HepG2 (cell line): ENCODE results near the gene TGM3. TPM values are rescaled to one million over a fixed set of nuclear protein-coding genes. Genes with fewer than 3 reads are reported as not detected.

Experiments used
- ATAC-seq: fragments of 200-7000 bp; cut with Tn5 transposase; 3 replicates; pipeline ENCODE4 v1.9.1; 2020; ENCODE audit warnings: mild to moderate bottlenecking, moderate library complexity
- BruUV-seq: library from RNA; stranded (reverse); fragments of 400-500 nt; replicated peaks from 2 replicates; lab custom pipeline; 2021; lab: Mats Ljungman, UMichigan
- CTCF ChIA-PET: fragments of 300-600 bp; formaldehyde crosslinking; extraction: SDS; loops from one replicate; lab custom pipeline; 2021; ENCODE audit warnings: low total read pairs, inconsistent platforms, low intra/inter-chr PET ratio; lab: Yijun Ruan, JAX
- POLR2A ChIA-PET: fragments of 350-600 bp; sonication (Branson Sonifier 250); formaldehyde crosslinking; loops from one replicate; lab custom pipeline; 2020; ENCODE audit warnings: antibody characterized with exemption, inconsistent platforms; lab: Yijun Ruan, JAX
- DNase-seq: peaks from one replicate; pipeline ENCODE4 v3.0.0-alpha.2; 2015; ENCODE audit warnings: low spot score
- FAIRE-seq: peaks from 3 replicates; lab custom pipeline; 2011; peaks lifted over from hg19 to GRCh38; lab: Jason Lieb, UNC
- H2AFZ ChIP-seq: one replicate; pipeline ENCODE4 v1.6.1; 2011; ENCODE audit warnings: low read length, inconsistent platforms
- H3K27ac ChIP-seq: fragments of 300-600 bp; 3 replicates; pipeline ENCODE4 v1.8.0; 2011; ENCODE audit warnings: mixed run types, mild to moderate bottlenecking, mixed read lengths, low read length, inconsistent platforms; ENCODE audit not compliant: insufficient read depth; ENCODE audit errors: extremely low read length
- H3K27me3 ChIP-seq, 2 experiments: fragments of 200-600 bp in 1 of 2; 2 replicates in 1 of 2; 3 replicates in 1 of 2; pipeline versions ENCODE4 v1.6.0 to v1.8.0; 2011; ENCODE audit warnings: low read length in 2 of 2, mild to moderate bottlenecking in 2 of 2, moderate library complexity in 2 of 2, inconsistent platforms in 1 of 2; ENCODE audit not compliant: insufficient read depth in 2 of 2, control insufficient read depth in 1 of 2
- H3K36me3 ChIP-seq, 2 experiments: fragments of 200-600 bp in 1 of 2; replicated peaks in 1 of 2; 2 replicates in 1 of 2; 3 replicates in 1 of 2; pipeline versions ENCODE4 v1.5.1 to v1.8.0; 2011; ENCODE audit warnings: low read length in 2 of 2, inconsistent platforms in 1 of 2; ENCODE audit not compliant: insufficient read depth in 2 of 2, control insufficient read depth in 1 of 2
- H3K4me1 ChIP-seq: 2 replicates; pipeline ENCODE4 v1.5.1; 2012; ENCODE audit warnings: low read length, inconsistent platforms; ENCODE audit not compliant: insufficient read depth
- H3K4me2 ChIP-seq: 2 replicates; pipeline ENCODE4 v1.6.0; 2011; ENCODE audit warnings: low read depth, low read length, inconsistent platforms
- H3K4me3 ChIP-seq, 3 experiments: fragments of 200-600 bp in 1 of 3; sonication (generic), shearing (Covaris generic) in 1 of 3; replicated peaks in 1 of 3; 2 replicates each; pipeline ENCODE4 v1.5.1; 2011 to 2016; ENCODE audit warnings: low read length in 3 of 3, inconsistent platforms in 2 of 3, low read depth in 2 of 3, mild to moderate bottlenecking in 2 of 3, control low read depth in 1 of 3, mixed read lengths in 1 of 3; ENCODE audit not compliant: insufficient read depth in 1 of 3
- H3K79me2 ChIP-seq: one replicate; pipeline ENCODE4 v1.6.1; 2011; ENCODE audit warnings: low read length, inconsistent platforms; ENCODE audit not compliant: insufficient read depth
- H3K9ac ChIP-seq: 2 replicates; pipeline ENCODE4 v1.6.0; 2011; ENCODE audit warnings: mild to moderate bottlenecking, low read depth, low read length, inconsistent platforms; ENCODE audit not compliant: insufficient read depth
- H3K9me3 ChIP-seq: 2 replicates; pipeline ENCODE4 v1.5.1; 2012; ENCODE audit warnings: mild to moderate bottlenecking, low read length
- H4K20me1 ChIP-seq: 2 replicates; pipeline ENCODE4 v1.6.0; 2011; ENCODE audit warnings: inconsistent platforms, mild to moderate bottlenecking, low read length, moderate library complexity; ENCODE audit not compliant: insufficient read depth
- BATF2 ChIP-seq: sonication (generic); formaldehyde crosslinking; IDR thresholded peaks from 2 replicates; pipeline ENCODE4 v1.8.0; 2022; ENCODE audit warnings: mild to moderate bottlenecking, missing genetic modification reagents, moderate library complexity
- HNF4G ChIP-seq, 2 experiments: sonication (generic) in 1 of 2; formaldehyde crosslinking in 1 of 2; IDR thresholded peaks; 2 replicates each; pipeline versions ENCODE4 v1.4.0 to v1.6.1; 2011 to 2020; ENCODE audit warnings: borderline replicate concordance in 2 of 2, low read depth in 2 of 2, mild to moderate bottlenecking in 2 of 2, low read length in 1 of 2, missing genetic modification reagents in 1 of 2, moderate library complexity in 1 of 2
- KLF11 ChIP-seq: IDR thresholded peaks from 2 replicates; pipeline ENCODE4 v1.6.1; 2016; ENCODE audit warnings: missing compliant biosample characterization
- LBX2 ChIP-seq: sonication (generic); formaldehyde crosslinking; IDR thresholded peaks from 2 replicates; pipeline ENCODE4 v1.5.0; 2020; ENCODE audit warnings: missing genetic modification reagents, mild to moderate bottlenecking, borderline replicate concordance
- NCOA5 ChIP-seq: sonication (generic); formaldehyde crosslinking; IDR thresholded peaks from 2 replicates; pipeline ENCODE4 v1.4.0; 2020; ENCODE audit warnings: missing genetic modification reagents
- NFYB ChIP-seq: sonication (generic); formaldehyde crosslinking; IDR thresholded peaks from 2 replicates; pipeline ENCODE4 v1.4.0; 2020; ENCODE audit warnings: missing genetic modification reagents
- NR1H2 ChIP-seq: sonication (generic); formaldehyde crosslinking; IDR thresholded peaks from 2 replicates; pipeline ENCODE4 v1.8.1; 2022; ENCODE audit warnings: low read depth, missing genetic modification reagents, borderline replicate concordance
- PPARG ChIP-seq: conservative IDR thresholded peaks from 2 replicates; pipeline ENCODE4 v1.6.1; 2016; ENCODE audit warnings: missing biosample characterization, missing genetic modification reagents
- SKIL ChIP-seq: sonication (generic); formaldehyde crosslinking; IDR thresholded peaks from 2 replicates; pipeline ENCODE4 v1.8.0; 2022; ENCODE audit warnings: missing genetic modification reagents, mild to moderate bottlenecking, moderate library complexity, borderline replicate concordance
- SMAD3 ChIP-seq: sonication (generic); formaldehyde crosslinking; IDR thresholded peaks from 2 replicates; pipeline ENCODE4 v1.4.0; 2020; ENCODE audit warnings: missing genetic modification reagents
- SP4 ChIP-seq: sonication (generic); formaldehyde crosslinking; IDR thresholded peaks from 2 replicates; pipeline ENCODE4 v1.8.1; 2023; ENCODE audit warnings: mild to moderate bottlenecking, missing genetic modification reagents
- TBP ChIP-seq: sonication (generic); formaldehyde crosslinking; IDR thresholded peaks from 2 replicates; pipeline ENCODE4 v1.5.0; 2020; ENCODE audit warnings: missing genetic modification reagents
- TFAP4 ChIP-seq: sonication (generic); IDR thresholded peaks from 2 replicates; pipeline ENCODE4 v1.6.1; 2016; ENCODE audit warnings: low read depth, borderline replicate concordance
- THAP7 ChIP-seq: sonication (generic); formaldehyde crosslinking; IDR thresholded peaks from 2 replicates; pipeline ENCODE4 v1.8.1; 2023; ENCODE audit warnings: mild to moderate bottlenecking, missing genetic modification reagents
- ZNF10 ChIP-seq: sonication (generic); formaldehyde crosslinking; IDR thresholded peaks from 2 replicates; pipeline ENCODE4 v1.4.0; 2020; ENCODE audit warnings: mild to moderate bottlenecking, low read depth, missing genetic modification reagents, borderline replicate concordance
- ZNF281 ChIP-seq: sonication (generic); formaldehyde crosslinking; IDR thresholded peaks from 2 replicates; pipeline ENCODE4 v1.4.0; 2020; ENCODE audit warnings: missing genetic modification reagents, borderline replicate concordance
- ZNF335 ChIP-seq: sonication (generic); formaldehyde crosslinking; IDR thresholded peaks from 2 replicates; pipeline ENCODE4 v1.4.0; 2020; ENCODE audit warnings: missing genetic modification reagents
- ZSCAN22 ChIP-seq: sonication (generic); formaldehyde crosslinking; IDR thresholded peaks from 2 replicates; pipeline ENCODE4 v1.4.0; 2020; ENCODE audit warnings: mild to moderate bottlenecking, missing genetic modification reagents
- WGBS: methylation state at CpG from one replicate; pipeline ENCODE4 v1.1.6; 2017; ENCODE audit warnings: low lambda C conversion rate; 5-methylcytosine and 5-hydroxymethylcytosine counted together
- in situ Hi-C: cut with HindIII; loops from 2 replicates; pipeline ENCODE4 v1.10.0; 2017; ENCODE audit warnings: low pct_unique_long_range_greater_than_20kb; ENCODE audit not compliant: extremely low pct_ligation_motif_present
- intact Hi-C: fragments of 100-400 bp; cut with micrococcal nuclease; formaldehyde crosslinking; loops from one replicate; pipeline ENCODE4 v1.10.0; 2022; ENCODE audit not compliant: unreplicated experiment
- polyA plus RNA-seq, 8 experiments: library from polyadenylated mRNA; depleted of rRNA in 3 of 8; stranded (reverse) in 7 of 8; unstranded in 1 of 8; fragments of >200 nt; fragmentation: Illumina TruSeq in 4 of 8; extraction: Trizol in 4 of 8; gene quantifications; 2 replicates each; pipeline versions ENCODE4 v1.2.1 to v1.2.3, GENCODE V29; 2011 to 2016; ENCODE audit warnings: low read depth in 4 of 8, missing spikeins in 1 of 8, mixed read lengths in 1 of 8; ENCODE audit not compliant: insufficient read depth in 1 of 8
- total RNA-seq, 5 experiments: library from RNA; depleted of rRNA; stranded (reverse); fragments of >200 nt; fragmentation: Illumina TruSeq; extraction: Trizol; gene quantifications; 2 replicates each; pipeline ENCODE4 v1.2.3, GENCODE V29; 2016; ENCODE audit warnings: low read depth in 1 of 5

Gene TGM3
- total and polyA plus RNA-seq, 2 of the 13 experiments (the other 11 are each of a cell fraction or from before 2014, with no cell fraction given) = not detected

GRCh38 chr20:2357114-2357513, 61.3 kb downstream of the TGM3 start:
- H3K36me3 ChIP-seq = no peaks in the 10 kb centered on the region
- H3K9me3 ChIP-seq = peaks cover 10% of the 10 kb centered on the region; the same call in 1 of the 2 replicates
- POLR2A ChIA-PET = no interaction called here
- WGBS = 26% methylated on average over 2 of the region's 2 CpGs
- no peak overlapping the region for H3K9ac ChIP-seq
- H2AFZ ChIP-seq = no peak overlapping the region
- no peak overlapping the region for H3K4me2 ChIP-seq
- peaks cover 3% of the 10 kb centered on the region; the same call in 1 of the 2 replicates for H3K4me1 ChIP-seq
- no TSS peak for BruUV-seq
- intact Hi-C loops (no loop called here), in situ Hi-C loops (no loop called here)
- H3K27me3 ChIP-seq = no peaks in the 10 kb centered on the region
- CTCF ChIA-PET = no interaction called here
- H3K27ac ChIP-seq = no peak overlapping the region
- no peaks in the 10 kb centered on the region for H4K20me1 ChIP-seq
- no peaks in the 10 kb centered on the region for H3K79me2 ChIP-seq
- H3K4me3 ChIP-seq = no peak overlapping the region
- ATAC-seq = no peak
- no peak for FAIRE-seq
- no peak for DNase-seq
- TF ChIP-seq NFYB (CRISPR knock-in tag) (no peak), TFAP4 (no peak), NR1H2 (CRISPR knock-in tag) (no peak), SKIL (CRISPR knock-in tag) (no peak), PPARG (CRISPR knock-in tag) (no peak), ZNF281 (no peak), THAP7 (CRISPR knock-in tag) (no peak), NCOA5 (CRISPR knock-in tag) (no peak), BATF2 (CRISPR knock-in tag) (no peak), TBP (CRISPR knock-in tag) (no peak), ZNF10 (CRISPR knock-in tag) (no peak), LBX2 (no peak), SMAD3 (no peak), ZNF335 (CRISPR knock-in tag) (no peak), KLF11 (CRISPR knock-in tag) (no peak), SP4 (CRISPR knock-in tag) (no peak), HNF4G (IDR thresholded peaks at IDR 0.05; ENCODE audit: borderline replicate concordance, low read depth, low read length) (no peak), HNF4G (CRISPR knock-in tag; IDR thresholded peaks at IDR 0.05; ENCODE audit: borderline replicate concordance, low read depth) (no peak), ZSCAN22 (no peak)
